Measurements from ENCODE around the gene SETD3. TPM values are rescaled to one million over a fixed set of nuclear protein-coding genes. Genes with fewer than 3 reads are reported as not detected.

SETD3 gene
- total RNA-seq, 4 donors from 2014 or later: 76.3 to 110 (median 96.6) TPM

DNA sequence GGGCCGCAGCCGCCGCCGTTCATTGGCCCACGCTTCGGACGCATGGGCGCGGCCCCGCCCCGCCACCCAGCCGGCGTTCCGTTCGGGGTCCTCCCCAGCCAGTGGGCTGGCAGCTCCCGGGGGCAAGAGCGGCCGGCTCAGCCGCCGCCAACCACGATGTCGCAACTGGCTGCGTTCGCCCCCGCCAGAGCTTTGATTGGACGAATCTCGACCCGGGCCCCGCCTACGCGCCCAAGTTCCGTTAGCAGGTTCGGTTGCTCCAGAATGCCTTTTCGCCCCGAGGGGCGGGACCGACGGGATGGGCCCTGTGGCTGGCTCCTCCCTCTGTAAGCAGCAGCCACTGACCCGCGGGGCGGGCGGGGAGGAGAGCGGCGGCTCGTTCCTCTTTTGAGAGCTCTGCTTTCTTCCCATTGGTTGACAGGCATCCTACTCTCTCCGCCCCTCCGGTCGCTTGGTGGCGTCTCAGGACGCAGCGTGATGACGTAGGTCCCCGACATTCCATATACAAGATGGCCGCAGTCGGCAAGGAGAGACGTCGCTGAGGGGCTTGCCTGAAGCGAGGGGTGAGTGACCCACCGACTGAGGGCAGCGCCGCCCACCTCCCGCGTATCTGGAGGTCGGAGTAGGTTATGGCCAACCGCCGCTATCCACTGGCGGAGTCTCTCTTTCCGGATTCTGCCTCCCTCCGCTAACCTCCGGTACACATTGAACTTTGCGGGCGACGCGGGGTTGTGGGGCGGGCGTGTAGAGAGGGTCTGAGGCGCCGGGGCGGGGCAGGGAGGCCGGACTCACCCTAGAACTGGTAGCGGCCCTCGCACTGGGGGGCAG, 472 bp upstream of the SETD3 start, which contains the start of gene CCNK:
Gene CCNK, plus strand, starts transcription at position 493 of the 828 bp plus-strand sequence. CDS start 11,269 bp downstream, outside the sequence.
- TF ChIP-seq, protein P1, sequence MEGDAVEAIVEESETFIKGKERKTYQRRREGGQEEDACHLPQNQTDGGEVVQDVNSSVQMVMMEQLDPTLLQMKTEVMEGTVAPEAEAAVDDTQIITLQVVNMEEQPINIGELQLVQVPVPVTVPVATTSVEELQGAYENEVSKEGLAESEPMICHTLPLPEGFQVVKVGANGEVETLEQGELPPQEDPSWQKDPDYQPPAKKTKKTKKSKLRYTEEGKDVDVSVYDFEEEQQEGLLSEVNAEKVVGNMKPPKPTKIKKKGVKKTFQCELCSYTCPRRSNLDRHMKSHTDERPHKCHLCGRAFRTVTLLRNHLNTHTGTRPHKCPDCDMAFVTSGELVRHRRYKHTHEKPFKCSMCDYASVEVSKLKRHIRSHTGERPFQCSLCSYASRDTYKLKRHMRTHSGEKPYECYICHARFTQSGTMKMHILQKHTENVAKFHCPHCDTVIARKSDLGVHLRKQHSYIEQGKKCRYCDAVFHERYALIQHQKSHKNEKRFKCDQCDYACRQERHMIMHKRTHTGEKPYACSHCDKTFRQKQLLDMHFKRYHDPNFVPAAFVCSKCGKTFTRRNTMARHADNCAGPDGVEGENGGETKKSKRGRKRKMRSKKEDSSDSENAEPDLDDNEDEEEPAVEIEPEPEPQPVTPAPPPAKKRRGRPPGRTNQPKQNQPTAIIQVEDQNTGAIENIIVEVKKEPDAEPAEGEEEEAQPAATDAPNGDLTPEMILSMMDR (IDR thresholded peaks at IDR 0.05; ENCODE audit: low read depth): no peak

GRCh38 chr14:99479160-99479905, 1.3 kb downstream of the SETD3 start:
- TF ChIP-seq, protein P1 (IDR thresholded peaks at IDR 0.05; ENCODE audit: low read depth): no peak

DNA sequence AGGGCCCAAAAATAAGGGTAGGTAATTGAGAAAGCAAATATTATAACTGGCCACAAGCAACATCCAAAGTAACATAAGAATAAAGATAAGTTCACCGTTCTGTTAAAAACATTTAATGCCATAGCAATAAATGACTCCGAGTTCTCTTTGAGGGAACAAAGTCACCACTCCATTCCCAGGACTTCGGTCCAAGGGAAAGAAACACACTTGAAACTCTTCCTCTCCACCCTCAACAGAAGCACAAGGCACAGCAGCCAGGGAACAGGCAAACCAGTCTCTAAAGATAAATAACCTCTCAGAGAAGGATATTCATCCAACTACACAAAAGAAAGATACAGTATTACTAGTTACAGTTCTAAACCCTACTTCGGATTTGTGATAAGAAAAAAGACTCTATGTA, 2.5 kb downstream of the SETD3 start:
- TF ChIP-seq, protein P1 (IDR thresholded peaks at IDR 0.05; ENCODE audit: low read depth): no peak

DNA sequence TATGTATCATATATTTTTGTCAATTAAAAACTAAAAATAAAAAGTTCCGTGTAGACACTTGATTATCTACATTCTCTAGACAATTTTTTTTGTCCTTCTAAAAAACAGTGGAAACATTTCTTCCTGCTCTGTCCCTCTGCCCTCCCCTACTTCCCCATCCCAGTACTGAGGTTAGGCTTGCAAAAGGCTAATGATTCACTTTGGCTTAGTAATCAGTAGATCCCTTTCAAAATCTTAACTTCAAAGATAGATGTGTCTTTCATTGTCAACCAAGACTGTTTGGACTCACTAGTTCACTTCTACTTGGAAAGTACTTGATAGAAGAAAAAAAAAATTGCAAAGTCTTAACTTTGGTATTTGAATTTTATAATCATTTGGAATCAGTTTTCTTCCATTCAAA, 3.8 kb downstream of the SETD3 start:
- TF ChIP-seq, protein P1 (IDR thresholded peaks at IDR 0.05; ENCODE audit: low read depth): no peak

- TF ChIP-seq, protein P1 (IDR thresholded peaks at IDR 0.05; ENCODE audit: low read depth): no peak
These were observed 5.0 kb downstream of the SETD3 start for GRCh38 chr14:99475660-99476059.

- TF ChIP-seq, protein P1 (IDR thresholded peaks at IDR 0.05; ENCODE audit: low read depth): no peak
These were observed 5.5 kb downstream of the SETD3 start for GRCh38 chr14:99475179-99475578.

DNA sequence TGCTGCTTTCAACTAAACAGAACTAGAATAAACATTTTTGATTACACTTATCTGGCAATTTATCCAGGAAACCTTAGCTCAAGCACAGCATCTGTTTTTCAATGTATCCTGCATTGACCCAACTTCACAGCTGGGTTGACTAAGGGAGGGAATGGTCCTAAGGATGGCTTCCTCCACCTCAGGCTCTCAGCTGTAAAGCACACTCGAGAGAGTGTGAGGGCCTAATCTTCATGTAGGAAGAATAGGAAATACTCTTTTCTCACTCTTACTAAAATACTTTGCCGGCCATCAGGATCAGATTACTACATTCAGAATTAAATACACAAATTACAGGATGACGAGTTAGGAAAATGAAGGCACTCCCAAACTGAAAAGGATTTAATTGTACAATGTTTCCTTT, 7.2 kb downstream of the SETD3 start:
- TF ChIP-seq, protein P1 (IDR thresholded peaks at IDR 0.05; ENCODE audit: low read depth): no peak
